NCI-H748 treated with DMSO at 0.1 percent for 48 hours (cell line): Measurements from ENCODE around the gene MAPKBP1.
A peak's percentile ranks its signal among the peaks of the same experiment; 100 is the strongest.
"Not testable (repeated sequence)": the region's sequence is repeated elsewhere in the genome, so short reads cannot be mapped to it uniquely, and the experiment has no call there.

Experiments used
- DNase-seq: peaks from one replicate; lab custom pipeline; 2025; lab: John Stamatoyannopoulos, UW

MAPKBP1 gene, protein sequence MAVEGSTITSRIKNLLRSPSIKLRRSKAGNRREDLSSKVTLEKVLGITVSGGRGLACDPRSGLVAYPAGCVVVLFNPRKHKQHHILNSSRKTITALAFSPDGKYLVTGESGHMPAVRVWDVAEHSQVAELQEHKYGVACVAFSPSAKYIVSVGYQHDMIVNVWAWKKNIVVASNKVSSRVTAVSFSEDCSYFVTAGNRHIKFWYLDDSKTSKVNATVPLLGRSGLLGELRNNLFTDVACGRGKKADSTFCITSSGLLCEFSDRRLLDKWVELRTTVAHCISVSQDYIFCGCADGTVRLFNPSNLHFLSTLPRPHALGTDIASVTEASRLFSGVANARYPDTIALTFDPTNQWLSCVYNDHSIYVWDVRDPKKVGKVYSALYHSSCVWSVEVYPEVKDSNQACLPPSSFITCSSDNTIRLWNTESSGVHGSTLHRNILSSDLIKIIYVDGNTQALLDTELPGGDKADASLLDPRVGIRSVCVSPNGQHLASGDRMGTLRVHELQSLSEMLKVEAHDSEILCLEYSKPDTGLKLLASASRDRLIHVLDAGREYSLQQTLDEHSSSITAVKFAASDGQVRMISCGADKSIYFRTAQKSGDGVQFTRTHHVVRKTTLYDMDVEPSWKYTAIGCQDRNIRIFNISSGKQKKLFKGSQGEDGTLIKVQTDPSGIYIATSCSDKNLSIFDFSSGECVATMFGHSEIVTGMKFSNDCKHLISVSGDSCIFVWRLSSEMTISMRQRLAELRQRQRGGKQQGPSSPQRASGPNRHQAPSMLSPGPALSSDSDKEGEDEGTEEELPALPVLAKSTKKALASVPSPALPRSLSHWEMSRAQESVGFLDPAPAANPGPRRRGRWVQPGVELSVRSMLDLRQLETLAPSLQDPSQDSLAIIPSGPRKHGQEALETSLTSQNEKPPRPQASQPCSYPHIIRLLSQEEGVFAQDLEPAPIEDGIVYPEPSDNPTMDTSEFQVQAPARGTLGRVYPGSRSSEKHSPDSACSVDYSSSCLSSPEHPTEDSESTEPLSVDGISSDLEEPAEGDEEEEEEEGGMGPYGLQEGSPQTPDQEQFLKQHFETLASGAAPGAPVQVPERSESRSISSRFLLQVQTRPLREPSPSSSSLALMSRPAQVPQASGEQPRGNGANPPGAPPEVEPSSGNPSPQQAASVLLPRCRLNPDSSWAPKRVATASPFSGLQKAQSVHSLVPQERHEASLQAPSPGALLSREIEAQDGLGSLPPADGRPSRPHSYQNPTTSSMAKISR (N-terminal part only)

DNA sequence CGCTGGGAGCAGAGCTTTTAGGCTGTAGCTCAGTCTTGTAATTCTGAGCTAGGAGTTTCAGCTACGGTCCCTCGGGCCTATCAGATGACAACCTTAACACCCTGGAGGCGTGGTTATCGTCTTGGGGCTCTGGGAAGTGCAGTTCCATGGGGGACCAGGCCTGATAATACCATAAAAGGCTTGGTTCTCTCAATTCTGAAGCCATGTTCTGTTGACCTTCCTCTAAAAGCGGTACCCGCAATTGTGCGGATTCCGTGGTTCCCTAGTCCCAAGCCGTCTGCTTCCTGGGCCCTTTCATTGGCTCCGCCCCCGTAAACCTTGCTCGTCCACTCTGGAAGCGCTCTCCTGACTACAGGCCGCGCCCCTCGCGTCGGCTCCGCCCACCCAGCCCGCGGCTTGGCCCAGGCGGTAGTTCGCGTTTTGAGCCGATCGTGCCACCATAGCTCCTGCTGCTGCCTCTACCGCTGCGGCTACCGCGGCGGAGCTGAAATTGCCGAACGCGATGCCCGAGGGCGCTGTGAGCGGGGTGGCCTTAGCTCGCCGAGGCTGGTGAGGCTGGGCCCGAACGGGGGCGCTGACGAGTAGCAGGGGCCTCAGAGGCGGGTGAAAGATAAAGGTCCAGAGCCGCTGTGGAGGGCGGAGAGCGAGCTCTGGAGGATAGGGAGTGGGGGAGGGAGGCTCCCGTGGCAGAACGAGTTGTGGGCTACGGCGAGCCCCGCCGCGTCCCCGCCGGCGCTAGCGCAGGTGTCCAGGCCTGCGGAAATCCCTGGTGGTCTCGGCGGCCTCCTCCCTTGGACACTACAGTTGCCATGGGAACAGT, at the start of gene MAPKBP1:
Gene MAPKBP1, plus strand, starts transcription at position 423 of the 820 bp plus-strand sequence. CDS start 792 bp downstream, outside the sequence.
- peak; percentile 83 for DNase-seq

DNA sequence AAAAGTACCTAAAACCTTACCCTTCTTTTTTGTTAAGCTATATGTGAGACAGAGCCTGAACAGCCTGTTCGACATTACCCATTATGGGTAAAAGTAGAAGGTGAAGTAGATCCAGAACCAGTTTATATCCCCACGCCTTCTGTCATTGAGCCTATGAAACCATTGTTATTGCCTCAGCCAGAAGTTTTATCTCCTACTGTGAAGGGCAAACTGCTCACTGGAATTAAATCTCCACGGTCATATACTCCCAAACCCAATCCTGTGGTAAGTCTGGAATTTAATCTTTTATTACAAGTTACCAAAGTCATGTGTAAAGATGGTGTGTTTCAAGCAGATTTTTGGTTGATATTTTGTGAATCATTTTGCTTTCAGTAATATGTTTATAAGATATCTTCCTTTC, 47.1 kb upstream of the MAPKBP1 start:
- no peak for DNase-seq

GRCh38 chr15:41728061-41728460, 46.2 kb upstream of the MAPKBP1 start:
- not testable (repeated sequence) for DNase-seq

DNA sequence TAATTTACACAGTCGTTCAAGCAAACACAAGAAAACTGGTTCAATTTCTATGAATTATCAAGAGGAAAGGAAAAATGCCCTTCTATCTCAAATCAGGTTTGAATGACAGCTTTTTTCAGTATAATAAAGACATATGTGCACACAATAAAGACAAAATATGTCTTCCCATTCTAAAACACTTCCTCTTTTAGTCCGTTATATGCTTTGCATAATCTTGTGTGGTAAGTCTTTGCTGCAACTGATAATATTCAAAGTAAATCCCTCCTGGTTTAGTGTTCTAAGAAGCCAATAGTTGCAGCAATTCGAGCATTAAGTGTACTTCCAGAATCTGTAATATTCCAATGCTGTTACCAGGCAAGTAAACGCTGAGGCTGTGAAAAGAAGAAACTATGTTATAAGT, 43.7 kb upstream of the MAPKBP1 start:
- no peak for DNase-seq

- no peak for DNase-seq
Measured at GRCh38 chr15:41732483-41732882, 41.8 kb upstream of the MAPKBP1 start.

DNA sequence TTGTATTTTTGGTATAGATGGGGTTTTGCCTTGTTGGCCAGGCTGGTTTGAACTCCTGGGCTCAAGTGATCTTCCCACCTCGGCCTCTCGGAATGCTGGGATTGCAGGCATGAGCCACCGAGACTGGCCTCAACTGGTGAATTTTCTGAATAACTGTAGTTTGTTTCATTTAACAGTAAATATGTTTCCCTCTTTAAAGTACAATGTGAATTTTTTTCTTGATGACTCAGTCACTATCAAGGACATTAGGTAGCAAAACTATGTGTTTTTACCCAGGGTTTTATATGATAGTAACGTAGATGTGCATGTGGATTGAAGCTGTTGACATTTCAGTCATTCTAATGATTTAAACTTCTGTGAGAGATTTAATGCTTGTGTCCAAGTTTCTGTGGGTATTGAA, 40.2 kb upstream of the MAPKBP1 start:
- DNase-seq: no peak

DNA sequence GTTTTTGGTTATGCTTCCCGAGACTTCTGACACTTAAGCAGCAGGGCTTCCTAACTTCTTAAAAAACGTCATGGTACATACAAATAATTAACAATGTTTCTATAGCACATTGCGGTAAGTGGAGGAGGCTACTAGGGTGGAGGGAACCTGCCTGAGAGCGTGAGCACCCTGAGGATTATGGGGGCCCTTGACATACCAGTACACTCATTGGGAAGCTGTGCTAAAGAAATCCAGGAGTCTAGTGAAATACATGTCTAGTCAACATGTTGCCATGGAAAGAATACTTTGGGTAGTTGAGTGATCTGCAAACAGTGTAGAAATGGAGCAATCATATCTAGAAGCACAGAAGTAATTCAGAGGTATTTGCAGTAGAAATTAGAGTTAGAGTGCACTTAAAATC, 39.2 kb upstream of the MAPKBP1 start:
- DNase-seq: no peak

- DNase-seq: not testable (repeated sequence)
Measured at GRCh38 chr15:41735492-41735891, 38.8 kb upstream of the MAPKBP1 start.

DNA sequence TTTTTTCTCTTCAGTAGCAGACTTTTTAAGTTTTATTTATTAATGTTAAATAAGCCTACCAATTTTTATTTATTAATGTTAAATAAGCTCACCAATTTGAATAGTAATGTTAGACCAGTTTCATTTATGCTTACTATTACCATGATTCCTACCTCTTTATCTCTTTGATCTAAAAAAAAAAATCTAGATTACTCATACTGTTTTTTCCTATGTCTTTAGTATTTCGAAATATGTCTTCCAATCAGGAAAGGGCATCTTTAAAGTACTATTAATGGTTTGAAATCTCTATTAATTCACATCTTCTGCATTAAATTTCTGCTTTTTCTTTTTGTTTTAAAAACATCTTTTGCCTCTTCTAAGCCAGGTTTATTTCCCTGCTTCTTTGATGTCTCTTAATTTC, 27.5 kb upstream of the MAPKBP1 start:
- DNase-seq: no peak

GRCh38 chr15:41756198-41756597, 18.1 kb upstream of the MAPKBP1 start:
- DNase-seq: no peak

DNA sequence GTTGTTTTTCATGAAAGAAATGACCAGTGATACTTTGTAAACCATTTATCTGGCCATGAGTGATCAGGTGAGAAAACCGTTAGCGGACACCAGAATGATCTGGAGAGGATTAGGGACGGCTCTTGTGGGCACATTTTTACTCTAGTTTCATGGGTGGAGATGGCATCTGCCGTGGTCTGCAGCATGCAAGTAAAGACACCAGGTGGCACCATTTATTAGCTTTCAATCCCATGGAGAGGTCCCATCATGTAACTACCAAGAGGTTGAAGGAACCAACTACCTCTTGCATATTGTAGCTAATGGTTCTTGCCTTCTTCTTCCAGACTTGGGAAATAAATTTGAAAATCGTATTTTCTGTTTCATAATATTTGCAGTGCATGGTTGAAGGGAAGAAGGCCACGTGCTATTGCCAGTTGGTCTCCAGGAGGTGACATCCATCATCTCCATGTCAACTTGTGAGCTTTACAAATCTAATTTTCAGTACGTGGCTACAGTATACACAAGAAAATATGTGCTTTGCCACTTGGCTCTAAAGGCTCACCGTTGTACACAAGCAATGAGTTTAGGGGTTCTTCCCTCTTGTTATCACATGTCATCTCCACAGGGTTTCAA, 1.5 kb upstream of the MAPKBP1 start:
- no peak for DNase-seq

DNA sequence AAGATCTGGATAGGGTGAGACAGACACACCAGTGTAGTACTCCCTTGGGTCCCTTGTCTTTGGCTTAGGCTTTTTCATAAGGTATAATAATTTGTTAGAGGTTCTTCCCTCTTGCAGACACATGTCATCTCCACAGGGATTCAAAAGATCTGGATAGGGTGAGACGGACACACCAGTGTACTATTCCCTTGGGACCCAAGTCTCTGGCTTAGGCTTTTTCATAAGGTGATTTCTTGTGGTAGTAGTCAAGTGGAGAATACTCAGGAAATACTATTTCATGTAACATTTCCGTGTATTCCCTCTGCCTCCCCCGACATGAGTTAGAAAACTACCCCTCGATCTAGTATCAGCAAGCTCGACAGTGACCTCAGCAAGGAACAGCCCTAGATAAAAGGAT, 954 bp upstream of the MAPKBP1 start:
- no peak for DNase-seq

DNA sequence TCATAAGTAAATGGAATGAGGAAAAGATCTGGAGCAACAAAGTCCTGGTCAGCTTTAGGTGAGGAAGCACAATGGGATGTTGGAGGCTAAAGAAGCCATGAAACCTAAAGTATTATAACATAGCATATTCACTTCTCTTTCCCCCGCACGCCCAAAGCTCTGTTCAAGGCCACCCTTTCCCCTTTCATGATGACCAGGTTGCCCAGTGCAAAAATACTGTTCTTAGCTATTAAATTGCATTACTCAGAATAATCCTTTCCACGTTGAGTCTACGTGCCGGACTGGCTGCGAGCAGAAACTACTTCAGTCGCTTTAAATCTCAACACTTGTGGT, 589 bp upstream of the MAPKBP1 start:
- DNase-seq: no peak

DNA sequence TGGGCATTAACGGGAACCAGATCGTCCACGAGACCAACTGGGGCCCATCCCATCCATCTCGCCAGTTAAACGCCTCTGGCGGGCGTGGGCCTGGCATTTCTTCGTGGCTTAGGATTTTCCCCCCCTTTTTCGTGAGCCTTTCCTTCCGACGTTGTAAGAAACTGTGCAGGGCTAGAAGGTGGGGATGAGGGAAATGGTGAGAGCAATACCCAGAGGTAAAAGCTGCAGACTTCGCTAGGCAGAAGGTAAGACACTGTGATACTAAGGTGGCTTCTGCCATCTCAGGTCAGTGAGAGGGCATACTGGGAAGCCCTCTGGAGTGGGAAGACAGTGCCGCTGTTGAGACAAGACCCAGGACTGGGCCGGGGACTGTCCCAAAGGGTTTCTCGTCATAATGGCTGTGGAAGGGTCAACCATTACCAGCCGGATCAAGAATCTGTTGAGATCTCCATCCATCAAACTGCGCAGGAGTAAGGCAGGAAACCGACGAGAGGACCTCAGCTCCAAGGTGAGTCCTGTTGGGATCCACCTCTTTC, 666 bp downstream of the MAPKBP1 start:
- DNase-seq: no peak

- DNase-seq: no peak
Measured at GRCh38 chr15:41775651-41776050, 1.4 kb downstream of the MAPKBP1 start.

- DNase-seq: no peak
Measured at GRCh38 chr15:41777421-41777973, 3.2 kb downstream of the MAPKBP1 start.

DNA sequence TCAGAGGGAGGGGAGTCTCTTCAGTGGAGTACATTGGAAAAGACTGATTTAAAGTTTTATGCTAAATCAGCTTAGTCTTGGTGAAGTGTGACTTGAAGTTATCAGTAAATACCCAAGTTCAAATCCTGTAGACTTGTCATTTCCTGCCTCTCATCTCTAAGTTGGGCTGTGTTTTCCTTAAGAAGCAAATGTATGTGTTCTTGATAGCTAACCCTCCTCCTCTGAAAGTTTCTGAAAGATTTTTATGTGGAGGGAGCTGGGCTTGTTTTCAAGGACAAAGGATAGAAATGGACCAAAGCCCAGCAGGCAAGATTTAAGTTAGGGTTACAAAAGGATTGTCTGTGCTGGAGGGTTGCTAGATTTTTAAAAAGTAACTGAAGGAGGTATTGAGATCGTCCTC, 4.2 kb downstream of the MAPKBP1 start:
- DNase-seq: no peak

GRCh38 chr15:41779662-41780157, 5.4 kb downstream of the MAPKBP1 start:
- DNase-seq: no peak

- no peak for DNase-seq
Measured at GRCh38 chr15:41780266-41780665, 6.0 kb downstream of the MAPKBP1 start.

DNA sequence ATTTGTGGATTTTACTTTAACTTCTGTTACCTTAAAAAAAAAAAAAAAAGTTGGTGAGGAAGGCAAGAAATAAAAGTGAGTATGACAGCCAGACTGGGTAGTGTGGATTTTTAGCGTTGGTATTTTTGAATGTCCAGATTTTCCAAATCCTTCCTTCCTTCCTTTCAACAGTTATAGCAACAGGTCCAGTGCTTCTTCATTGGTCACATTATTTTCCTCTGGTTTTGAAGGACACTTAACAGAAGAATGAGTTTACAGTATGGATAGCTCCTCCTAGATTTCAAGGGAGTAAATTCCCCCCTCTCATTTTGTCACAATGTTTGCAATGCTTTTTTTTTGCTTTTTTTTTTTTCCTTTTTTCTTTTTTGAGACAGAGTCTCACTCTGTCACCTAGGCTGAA, 6.4 kb downstream of the MAPKBP1 start:
- no peak for DNase-seq
